OCI-LY7 (cell line): ENCODE results near the gene PXDN. TPM values are rescaled to one million over a fixed set of nuclear protein-coding genes. Genes with fewer than 3 reads are reported as not detected.

Experiments
- BruUV-seq: library from RNA; stranded (reverse); fragments of 400-500 nt; replicated peaks from 2 replicates; lab custom pipeline; 2021; lab: Mats Ljungman, UMichigan
- CTCF ChIA-PET: fragments of 300-600 bp; sonication (Branson Sonifier 250); formaldehyde crosslinking; loops from one replicate; lab custom pipeline; 2022; ENCODE audit warnings: antibody characterized with exemption; ENCODE audit not compliant: unreplicated experiment; lab: Charles Lee
- POLR2A ChIA-PET: fragments of 300-600 bp; sonication (Branson Sonifier 250); formaldehyde crosslinking; loops from one replicate; lab custom pipeline; 2022; ENCODE audit warnings: antibody characterized with exemption; lab: Charles Lee
- DNase-seq: peaks from one replicate; pipeline ENCODE4 v3.0.0-alpha.2; 2015; ENCODE audit warnings: low spot score
- H2AFZ ChIP-seq: fragments of 200-600 bp; sonication (generic), shearing (Covaris generic); 2 replicates; pipeline ENCODE4 v1.6.1; 2014; ENCODE audit warnings: mild to moderate bottlenecking, antibody characterized with exemption, low read length, moderate library complexity
- H3K27ac ChIP-seq: fragments of 200-600 bp; sonication (generic); 2 replicates; pipeline ENCODE4 v1.5.1; 2014; ENCODE audit warnings: mixed run types, low read depth, mild to moderate bottlenecking, moderate library complexity, low read length, inconsistent platforms; ENCODE audit not compliant: poor library complexity, severe bottlenecking
- H3K36me3 ChIP-seq: fragments of 200-600 bp; sonication (generic); 2 replicates; pipeline ENCODE4 v1.6.1; 2014; ENCODE audit warnings: mild to moderate bottlenecking, antibody characterized with exemption, low read length, moderate library complexity, mixed read lengths; ENCODE audit not compliant: insufficient read depth
- H3K4me1 ChIP-seq: fragments of 200-600 bp; sonication (generic); 2 replicates; pipeline ENCODE4 v1.5.1; 2014; ENCODE audit warnings: mild to moderate bottlenecking, low read length; ENCODE audit not compliant: insufficient read depth, poor library complexity, severe bottlenecking
- H3K4me2 ChIP-seq: fragments of 200-600 bp; sonication (generic); 2 replicates; pipeline ENCODE4 v1.6.1; 2014; ENCODE audit warnings: mild to moderate bottlenecking, low read length
- H3K4me3 ChIP-seq: fragments of 200-600 bp; sonication (generic); 2 replicates; pipeline ENCODE4 v1.5.1; 2014; ENCODE audit warnings: mild to moderate bottlenecking, low read depth, low read length; ENCODE audit not compliant: poor library complexity, severe bottlenecking
- H3K79me2 ChIP-seq: fragments of 200-600 bp; sonication (generic); 2 replicates; pipeline ENCODE4 v1.6.1; 2016; ENCODE audit warnings: low read depth, mild to moderate bottlenecking, low read length, moderate library complexity, mixed read lengths; ENCODE audit not compliant: insufficient read depth
- H3K9me2 ChIP-seq: fragments of 200-600 bp; sonication (generic); 2 replicates; pipeline ENCODE4 v1.6.1; 2016; ENCODE audit warnings: mild to moderate bottlenecking, low read length, mixed read lengths; ENCODE audit not compliant: insufficient read depth
- H3K9me3 ChIP-seq: fragments of 200-600 bp; sonication (generic); 2 replicates; pipeline ENCODE4 v1.6.1; 2014; ENCODE audit warnings: mild to moderate bottlenecking, mixed run types, low read length, mixed read lengths
- H4K20me1 ChIP-seq: fragments of 200-600 bp; sonication (generic); 2 replicates; pipeline ENCODE4 v1.6.1; 2014; ENCODE audit warnings: mild to moderate bottlenecking, antibody characterized with exemption, low read length, moderate library complexity, mixed read lengths; ENCODE audit not compliant: insufficient read depth
- EZH2phosphoT487 ChIP-seq: fragments of 200-600 bp; sonication (generic); IDR thresholded peaks from 2 replicates; pipeline ENCODE4 v1.6.1; 2018; ENCODE audit warnings: low read depth, borderline replicate concordance, mild to moderate bottlenecking, mixed run types, antibody characterized with exemption, low read length, moderate library complexity, mixed read lengths
- intact Hi-C: fragments of 100-400 bp; cut with micrococcal nuclease; formaldehyde crosslinking; loops from one replicate; pipeline ENCODE4 v1.10.0; 2022; ENCODE audit not compliant: unreplicated experiment
- total RNA-seq, 2 experiments: library from RNA; depleted of rRNA in 1 of 2; stranded (reverse); fragments of >200 nt in 1 of 2; shearing (Covaris generic) in 1 of 2; gene quantifications; 2 replicates each; pipeline ENCODE4 v1.2.3, GENCODE V29; 2014 to 2022
- TF ChIP-seq, protein P1 (sequence below): fragments of 200-600 bp; sonication (generic); conservative IDR thresholded peaks from 2 replicates; pipeline ENCODE4 v1.5.1; 2014; ENCODE audit warnings: mild to moderate bottlenecking, antibody characterized with exemption, low read length, moderate library complexity, mixed read lengths

Gene PXDN
- total RNA-seq, 2 experiments from 2014 or later: not detected

DNA sequence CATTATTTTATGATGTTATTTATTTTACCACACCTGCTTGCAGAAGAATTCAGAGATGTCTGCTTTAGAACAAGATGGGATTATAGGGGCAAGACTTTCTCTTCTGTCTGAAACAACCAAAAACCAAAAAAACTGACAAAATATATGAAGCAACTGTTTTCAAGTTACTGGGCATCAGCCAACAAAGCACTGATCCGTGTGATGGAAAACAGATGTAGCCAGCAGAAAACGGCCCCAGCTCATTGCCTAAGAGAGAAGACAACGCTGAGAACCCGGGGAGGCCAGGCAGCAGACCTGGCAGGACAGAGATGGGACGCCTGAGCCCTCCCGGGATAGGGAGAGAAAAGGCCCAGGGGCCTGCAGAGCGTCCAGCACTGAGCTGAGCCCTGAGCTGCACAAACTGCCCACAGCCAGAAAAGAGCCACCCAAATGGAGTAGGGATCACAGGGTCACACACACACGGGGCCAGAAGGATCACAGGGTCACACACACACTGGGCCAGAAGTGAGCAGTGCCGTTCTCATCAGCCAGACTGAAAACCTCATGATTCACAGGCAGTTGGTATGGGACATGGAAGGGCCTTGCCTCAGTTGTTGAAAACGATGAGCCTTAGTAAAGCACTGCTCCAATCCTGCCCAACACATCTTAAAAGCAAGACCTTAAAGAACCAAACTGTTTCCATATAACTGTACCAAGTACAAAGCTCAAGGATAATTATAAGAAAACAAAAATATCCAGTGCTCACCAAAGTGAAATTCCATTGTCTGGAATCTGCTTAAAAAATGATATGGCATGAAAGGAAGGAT, 12.1 kb downstream of the PXDN start:
- no peaks in the 10 kb centered on the region for H3K9me3 ChIP-seq
- H3K36me3 ChIP-seq: no peaks in the 10 kb centered on the region
- no peak for DNase-seq
- no peak overlapping the region for H2AFZ ChIP-seq
- BruUV-seq: no TSS peak
- no peak overlapping the region for H3K4me2 ChIP-seq
- no peaks in the 10 kb centered on the region for H3K79me2 ChIP-seq
- H3K9me2 ChIP-seq: no peaks in the 10 kb centered on the region
- TF ChIP-seq, protein P1, sequence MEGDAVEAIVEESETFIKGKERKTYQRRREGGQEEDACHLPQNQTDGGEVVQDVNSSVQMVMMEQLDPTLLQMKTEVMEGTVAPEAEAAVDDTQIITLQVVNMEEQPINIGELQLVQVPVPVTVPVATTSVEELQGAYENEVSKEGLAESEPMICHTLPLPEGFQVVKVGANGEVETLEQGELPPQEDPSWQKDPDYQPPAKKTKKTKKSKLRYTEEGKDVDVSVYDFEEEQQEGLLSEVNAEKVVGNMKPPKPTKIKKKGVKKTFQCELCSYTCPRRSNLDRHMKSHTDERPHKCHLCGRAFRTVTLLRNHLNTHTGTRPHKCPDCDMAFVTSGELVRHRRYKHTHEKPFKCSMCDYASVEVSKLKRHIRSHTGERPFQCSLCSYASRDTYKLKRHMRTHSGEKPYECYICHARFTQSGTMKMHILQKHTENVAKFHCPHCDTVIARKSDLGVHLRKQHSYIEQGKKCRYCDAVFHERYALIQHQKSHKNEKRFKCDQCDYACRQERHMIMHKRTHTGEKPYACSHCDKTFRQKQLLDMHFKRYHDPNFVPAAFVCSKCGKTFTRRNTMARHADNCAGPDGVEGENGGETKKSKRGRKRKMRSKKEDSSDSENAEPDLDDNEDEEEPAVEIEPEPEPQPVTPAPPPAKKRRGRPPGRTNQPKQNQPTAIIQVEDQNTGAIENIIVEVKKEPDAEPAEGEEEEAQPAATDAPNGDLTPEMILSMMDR: no peak
- no peak for TF ChIP-seq EZH2phosphoT487
- CTCF ChIA-PET: no interaction called here
- POLR2A ChIA-PET: interaction anchor here (0.6 kb wide), 1 partner anchor 239 kb away, joined by 3 read pairs; no protein-coding TSS in a partner anchor
- no peak overlapping the region for H3K27ac ChIP-seq
- intact Hi-C loops: no loop called here
- no peaks in the 10 kb centered on the region for H4K20me1 ChIP-seq
- no peaks in the 10 kb centered on the region for H3K4me1 ChIP-seq
- no peak overlapping the region for H3K4me3 ChIP-seq

DNA sequence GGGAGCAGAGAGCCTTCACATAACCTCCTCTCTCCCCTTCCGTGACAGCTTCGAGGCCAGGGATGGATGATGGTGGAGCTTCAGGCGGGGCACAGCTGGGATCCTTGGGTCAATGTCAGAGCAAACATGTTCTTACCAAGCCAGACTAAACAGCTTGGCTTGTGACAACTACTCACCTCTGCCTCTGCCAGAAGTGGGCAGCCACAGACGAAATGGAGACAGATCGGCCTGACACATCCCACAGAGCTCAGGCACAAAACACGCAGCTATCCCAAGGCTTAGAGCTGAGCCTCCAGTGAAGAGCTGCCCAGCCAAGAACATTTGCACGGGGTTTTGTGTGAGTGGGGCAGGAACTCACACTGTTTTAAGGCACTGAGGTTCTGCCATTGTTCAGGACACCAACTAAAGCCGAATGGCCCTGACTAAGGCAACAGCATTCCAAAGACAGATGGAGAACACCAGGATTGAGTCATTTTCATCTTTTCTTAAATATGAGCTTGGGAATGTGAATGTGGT, 12.8 kb downstream of the PXDN start:
- H2AFZ ChIP-seq: no peak overlapping the region
- H3K9me3 ChIP-seq: no peaks in the 10 kb centered on the region
- BruUV-seq: no TSS peak
- no peak overlapping the region for H3K4me3 ChIP-seq
- POLR2A ChIA-PET: interaction anchor here (0.6 kb wide), 2 partner anchors 34 to 238 kb away, joined by 3 read pairs; no protein-coding TSS in a partner anchor
- H3K4me1 ChIP-seq: no peaks in the 10 kb centered on the region
- intact Hi-C loops: no loop called here
- no peaks in the 10 kb centered on the region for H3K9me2 ChIP-seq
- no peaks in the 10 kb centered on the region for H4K20me1 ChIP-seq
- no peak overlapping the region for H3K27ac ChIP-seq
- no peak overlapping the region for H3K4me2 ChIP-seq
- H3K79me2 ChIP-seq: no peaks in the 10 kb centered on the region
- H3K36me3 ChIP-seq: no peaks in the 10 kb centered on the region
- DNase-seq: no peak
- TF ChIP-seq, protein P1: no peak
- TF ChIP-seq EZH2phosphoT487: no peak
- CTCF ChIA-PET: interaction anchor here (0.5 kb wide), 1 partner anchor 912 kb away, joined by 3 read pairs; no protein-coding TSS in a partner anchor
